AG10803 (cell line): ENCODE measurements around the gene CST7.

Experiments
- DNase-seq: peaks from one replicate; pipeline ENCODE4 v3.0.0; 2010; ENCODE audit warnings: low read depth
- H3K4me3 ChIP-seq: 2 replicates; pipeline ENCODE4 v1.5.1; 2011; ENCODE audit warnings: mild to moderate bottlenecking, low read length, control low read depth
- CTCF ChIP-seq: conservative IDR thresholded peaks from 2 replicates; pipeline ENCODE4 v1.5.1; 2011; ENCODE audit warnings: mild to moderate bottlenecking, low read length, control low read depth, inconsistent platforms

CST7 gene

GRCh38 chr20:24969186-24970029 lies 20.3 kb downstream of the CST7 start:
- no peak for TF ChIP-seq CTCF
- DNase-seq, result no peak
- H3K4me3 ChIP-seq, result no peak overlapping the region

DNA sequence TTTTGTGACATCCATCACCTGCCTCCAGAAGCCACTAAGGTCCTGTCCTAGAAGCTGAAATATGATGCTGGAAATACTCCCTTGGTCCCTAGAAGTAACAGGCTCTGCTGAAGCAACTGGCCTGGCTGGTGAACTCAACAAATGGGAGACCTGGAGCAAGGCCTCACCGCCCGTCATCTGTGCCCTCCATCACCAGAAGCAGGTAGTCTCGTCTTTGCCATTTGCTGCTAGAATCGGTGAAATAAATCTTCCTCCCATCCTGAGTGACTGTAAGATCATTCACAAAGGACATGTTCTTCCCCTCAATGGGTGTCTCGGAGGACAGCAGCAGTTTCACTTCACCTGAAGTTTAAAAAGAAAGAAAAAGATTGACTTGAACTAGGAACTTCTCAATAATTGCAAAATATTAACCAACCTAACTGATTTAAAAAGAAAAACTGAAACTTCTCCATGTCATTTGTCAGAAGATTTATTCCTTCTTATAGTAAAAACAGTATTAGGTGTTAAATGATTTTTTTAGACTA lies 21.0 kb downstream of the CST7 start:
- no peak for TF ChIP-seq CTCF
- no peak overlapping the region for H3K4me3 ChIP-seq

GRCh38 chr20:24970754-24971153 lies 21.7 kb downstream of the CST7 start:
- DNase-seq, result no peak
- TF ChIP-seq CTCF, result no peak
- no peak overlapping the region for H3K4me3 ChIP-seq

More for the DNA sequence above, 21.0 kb downstream of the CST7 start:
- DNase-seq, result no peak

DNA sequence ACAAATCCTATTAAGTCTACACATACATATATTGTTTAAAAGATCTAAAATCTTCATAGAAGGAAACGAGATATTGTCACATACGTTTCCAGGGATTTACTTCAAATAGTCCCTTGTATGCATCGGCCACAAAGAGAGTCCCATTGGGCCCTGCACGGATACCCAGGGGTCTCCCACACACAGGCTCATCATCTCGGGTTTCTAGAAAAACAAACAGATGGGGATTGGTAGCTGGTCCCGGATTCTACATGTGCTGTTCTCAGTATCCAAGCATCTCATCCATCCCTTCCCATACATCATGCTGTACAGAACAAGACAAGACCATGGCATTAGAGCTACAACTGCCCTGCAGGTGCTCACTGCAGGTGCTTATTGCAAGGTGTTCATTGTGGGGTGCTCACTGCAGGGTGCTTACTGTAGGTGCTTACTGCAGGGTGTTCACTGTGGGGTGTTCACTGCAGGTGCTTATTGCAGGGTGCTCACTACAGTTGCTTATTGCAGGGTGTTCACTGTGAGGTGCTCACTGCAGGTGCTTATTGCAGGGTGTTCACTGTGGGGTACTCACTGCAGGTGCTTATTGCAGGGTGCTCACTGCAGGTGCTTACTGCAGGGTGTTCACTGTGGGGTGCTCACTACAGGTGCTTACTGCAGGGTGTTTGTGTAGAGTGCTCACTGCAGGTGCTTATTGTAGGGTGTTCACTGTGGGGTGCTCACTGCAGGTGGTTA lies 22.5 kb downstream of the CST7 start:
- no peak for TF ChIP-seq CTCF

DNA sequence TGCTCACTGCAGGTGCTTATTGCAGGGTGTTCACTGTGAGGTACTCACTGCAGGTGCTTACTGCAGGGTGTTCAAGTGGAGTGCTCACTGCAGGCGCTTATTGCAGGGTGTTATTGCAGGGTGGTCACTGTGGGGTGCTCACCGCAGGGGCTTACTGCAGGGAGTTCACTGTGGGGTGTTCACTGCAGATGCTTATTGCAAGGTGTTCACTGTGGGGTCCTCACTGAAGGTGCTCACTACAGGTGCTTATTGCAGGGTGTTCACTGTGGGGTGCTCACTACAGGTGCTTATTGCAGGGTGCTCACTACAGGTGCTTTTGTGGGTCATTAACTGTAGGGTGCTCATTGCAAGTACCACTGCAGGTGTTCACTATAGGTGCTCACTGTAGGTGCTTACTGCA lies 23.3 kb downstream of the CST7 start:
- H3K4me3 ChIP-seq, result no peak overlapping the region
- DNase-seq, result no peak
- no peak for TF ChIP-seq CTCF

More for the DNA sequence above, 22.5 kb downstream of the CST7 start:
- no peak overlapping the region for H3K4me3 ChIP-seq
- no peak for DNase-seq

DNA sequence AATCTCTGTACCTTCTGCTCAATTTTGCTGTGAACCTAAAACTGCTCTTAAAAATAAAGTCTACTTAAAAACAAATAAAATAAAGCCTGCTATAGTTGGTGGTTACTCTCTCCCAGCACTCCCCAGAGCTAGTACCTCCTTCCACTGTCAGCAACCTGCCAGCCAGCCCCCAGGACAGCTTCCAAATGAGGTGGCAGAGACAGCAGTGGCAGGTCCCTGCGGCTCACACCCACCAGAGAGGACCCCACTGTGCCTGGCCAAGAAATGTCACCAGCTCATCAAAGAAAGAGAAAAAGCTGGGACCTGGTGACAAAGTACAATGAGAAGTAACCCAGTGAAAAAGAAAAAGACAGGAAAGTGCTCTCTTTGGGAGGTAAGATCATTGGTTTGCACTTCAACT lies 28.3 kb downstream of the CST7 start:
- TF ChIP-seq CTCF, result no peak

GRCh38 chr20:24977797-24978196 lies 28.7 kb downstream of the CST7 start:
- TF ChIP-seq CTCF, result no peak
- no peak for DNase-seq
- no peak overlapping the region for H3K4me3 ChIP-seq

More for the DNA sequence above, 28.3 kb downstream of the CST7 start:
- DNase-seq, result no peak
- H3K4me3 ChIP-seq, result no peak overlapping the region
